Nephron progenitor cell (in vitro differentiated cells): ENCODE measurements around the gene NOC3L.

Source experiments
- DNase-seq: peaks from one replicate; pipeline ENCODE4 v3.0.0; 2021
- H3K27ac Mint-ChIP-seq: 2 replicates; pipeline ENCODE4 v1.8.0; 2021; ENCODE audit warnings: mild to moderate bottlenecking, moderate library complexity, mixed read lengths
- H3K27me3 Mint-ChIP-seq: 2 replicates; pipeline ENCODE4 v1.8.0; 2021; ENCODE audit warnings: mild to moderate bottlenecking, low read depth, mixed read lengths; ENCODE audit not compliant: poor library complexity
- H3K36me3 Mint-ChIP-seq: 2 replicates; pipeline ENCODE4 v1.8.0; 2021; ENCODE audit warnings: low read depth, mixed read lengths
- H3K4me1 Mint-ChIP-seq: 2 replicates; pipeline ENCODE4 v1.8.0; 2021; ENCODE audit warnings: mixed read lengths
- H3K4me3 Mint-ChIP-seq: 2 replicates; pipeline ENCODE4 v1.8.0; 2021; ENCODE audit warnings: mild to moderate bottlenecking, moderate library complexity, mixed read lengths
- H3K9me3 Mint-ChIP-seq: 2 replicates; pipeline ENCODE4 v1.8.0; 2021; ENCODE audit warnings: mild to moderate bottlenecking, moderate library complexity, mixed read lengths
- TF ChIP-seq, protein P1 (sequence below): fragments of 200-600 bp; sonication (generic); IDR thresholded peaks from 2 replicates; pipeline ENCODE4 v1.5.0; 2021; ENCODE audit warnings: antibody characterized with exemption

NOC3L gene, protein sequence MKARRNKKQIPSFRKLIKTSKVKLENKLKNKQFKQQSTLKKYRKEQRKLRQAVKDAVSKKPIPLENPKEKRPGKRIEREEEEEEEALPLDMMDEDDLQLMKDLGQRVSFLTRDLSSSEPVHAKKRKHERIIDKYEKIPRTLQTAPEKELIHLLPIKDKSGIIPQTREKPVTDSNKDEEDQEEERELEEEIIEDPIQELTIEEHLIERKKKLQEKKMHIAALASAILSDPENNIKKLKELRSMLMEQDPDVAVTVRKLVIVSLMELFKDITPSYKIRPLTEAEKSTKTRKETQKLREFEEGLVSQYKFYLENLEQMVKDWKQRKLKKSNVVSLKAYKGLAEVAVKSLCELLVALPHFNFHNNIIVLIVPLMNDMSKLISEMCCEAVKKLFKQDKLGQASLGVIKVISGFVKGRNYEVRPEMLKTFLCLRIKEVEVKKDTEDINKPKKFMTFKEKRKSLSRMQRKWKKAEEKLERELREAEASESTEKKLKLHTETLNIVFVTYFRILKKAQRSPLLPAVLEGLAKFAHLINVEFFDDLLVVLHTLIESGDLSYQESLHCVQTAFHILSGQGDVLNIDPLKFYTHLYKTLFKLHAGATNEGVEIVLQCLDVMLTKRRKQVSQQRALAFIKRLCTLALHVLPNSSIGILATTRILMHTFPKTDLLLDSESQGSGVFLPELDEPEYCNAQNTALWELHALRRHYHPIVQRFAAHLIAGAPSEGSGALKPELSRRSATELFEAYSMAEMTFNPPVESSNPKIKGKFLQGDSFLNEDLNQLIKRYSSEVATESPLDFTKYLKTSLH

DNA sequence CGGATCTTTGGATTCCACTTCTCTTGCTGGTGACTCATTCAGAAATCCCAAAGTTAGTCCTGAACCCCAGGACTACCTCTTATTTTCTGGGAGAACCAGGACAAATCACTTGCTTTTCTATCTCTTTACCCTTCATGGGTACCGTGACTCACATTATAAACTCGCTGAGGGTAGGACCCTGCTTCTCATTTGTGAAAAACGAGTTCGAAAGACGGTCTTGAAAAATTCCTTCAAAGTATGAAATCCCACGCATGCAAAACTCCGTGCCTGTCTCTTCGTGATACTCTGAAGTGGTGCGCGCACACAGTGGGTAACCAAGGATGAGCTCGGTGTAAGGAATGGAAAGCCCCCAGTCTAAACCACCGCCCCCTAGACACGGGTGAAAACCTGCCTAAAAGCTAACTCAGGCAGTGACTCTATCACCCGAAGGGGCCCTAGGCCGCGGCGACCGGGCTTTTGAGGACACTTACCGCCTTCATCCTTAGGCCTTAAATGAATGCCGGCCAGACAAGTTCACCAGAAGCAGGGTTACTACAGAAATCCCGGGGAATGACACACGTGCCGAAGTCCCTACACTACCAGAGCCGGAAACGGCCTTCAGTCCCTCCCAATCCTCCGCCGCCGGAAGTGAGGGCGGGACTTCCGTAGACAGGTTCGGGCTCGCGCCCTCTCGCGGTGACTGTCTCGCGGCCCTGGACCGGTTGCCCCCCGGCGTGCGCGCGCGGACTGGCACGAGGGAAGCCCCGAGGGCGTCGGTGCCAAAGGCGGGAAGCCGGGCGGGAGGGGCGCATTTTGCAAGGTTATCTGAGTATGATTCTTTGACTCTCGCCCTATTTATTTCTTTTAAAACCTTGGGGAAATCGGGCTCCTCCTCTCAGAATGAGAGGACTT, at the start of gene NOC3L:
Gene NOC3L, minus strand, starts transcription at position 580 of the 891 bp plus-strand sequence. Its CDS starts 101 bp downstream, at position 479.
- Mint-ChIP-seq H3K4me3 (peak within 1 kb of the TSS; percentile 98), H3K27me3 (peaks cover 21% of the 10 kb centered on the region)
- TF ChIP-seq, protein P1, sequence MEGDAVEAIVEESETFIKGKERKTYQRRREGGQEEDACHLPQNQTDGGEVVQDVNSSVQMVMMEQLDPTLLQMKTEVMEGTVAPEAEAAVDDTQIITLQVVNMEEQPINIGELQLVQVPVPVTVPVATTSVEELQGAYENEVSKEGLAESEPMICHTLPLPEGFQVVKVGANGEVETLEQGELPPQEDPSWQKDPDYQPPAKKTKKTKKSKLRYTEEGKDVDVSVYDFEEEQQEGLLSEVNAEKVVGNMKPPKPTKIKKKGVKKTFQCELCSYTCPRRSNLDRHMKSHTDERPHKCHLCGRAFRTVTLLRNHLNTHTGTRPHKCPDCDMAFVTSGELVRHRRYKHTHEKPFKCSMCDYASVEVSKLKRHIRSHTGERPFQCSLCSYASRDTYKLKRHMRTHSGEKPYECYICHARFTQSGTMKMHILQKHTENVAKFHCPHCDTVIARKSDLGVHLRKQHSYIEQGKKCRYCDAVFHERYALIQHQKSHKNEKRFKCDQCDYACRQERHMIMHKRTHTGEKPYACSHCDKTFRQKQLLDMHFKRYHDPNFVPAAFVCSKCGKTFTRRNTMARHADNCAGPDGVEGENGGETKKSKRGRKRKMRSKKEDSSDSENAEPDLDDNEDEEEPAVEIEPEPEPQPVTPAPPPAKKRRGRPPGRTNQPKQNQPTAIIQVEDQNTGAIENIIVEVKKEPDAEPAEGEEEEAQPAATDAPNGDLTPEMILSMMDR = peak; percentile 82

DNA sequence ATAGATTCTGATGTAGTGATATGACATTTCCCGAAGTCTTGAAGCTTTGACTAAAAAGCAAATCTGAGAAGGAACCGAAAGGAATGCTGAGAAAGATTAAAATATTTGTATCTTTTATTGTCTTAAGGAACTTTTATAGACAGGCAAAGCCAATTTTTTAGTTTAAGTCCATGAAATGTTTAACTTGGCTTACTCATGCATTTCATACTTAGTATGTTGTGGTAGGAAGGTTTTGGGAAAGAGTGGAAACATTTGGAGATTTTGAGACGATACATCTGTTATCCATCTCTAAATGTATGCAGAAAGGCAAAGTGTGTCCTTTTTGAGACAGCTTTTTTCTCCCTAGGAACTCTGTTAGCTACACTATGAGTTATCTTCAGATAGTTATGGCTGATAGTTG, 49.7 kb upstream of the NOC3L start:
- peaks cover 18% of the 10 kb centered on the region for H3K4me1 Mint-ChIP-seq

More for the DNA sequence above, at the start of gene NOC3L:
- peaks cover 31% of the 10 kb centered on the region for H3K4me1 Mint-ChIP-seq
- H3K27ac Mint-ChIP-seq = peak within 1 kb of the TSS; percentile 94
- peak; percentile 95 for DNase-seq
- peaks cover 5% of the 10 kb centered on the region for H3K9me3 Mint-ChIP-seq
- peaks cover 38% of the 10 kb centered on the region for H3K36me3 Mint-ChIP-seq

DNA sequence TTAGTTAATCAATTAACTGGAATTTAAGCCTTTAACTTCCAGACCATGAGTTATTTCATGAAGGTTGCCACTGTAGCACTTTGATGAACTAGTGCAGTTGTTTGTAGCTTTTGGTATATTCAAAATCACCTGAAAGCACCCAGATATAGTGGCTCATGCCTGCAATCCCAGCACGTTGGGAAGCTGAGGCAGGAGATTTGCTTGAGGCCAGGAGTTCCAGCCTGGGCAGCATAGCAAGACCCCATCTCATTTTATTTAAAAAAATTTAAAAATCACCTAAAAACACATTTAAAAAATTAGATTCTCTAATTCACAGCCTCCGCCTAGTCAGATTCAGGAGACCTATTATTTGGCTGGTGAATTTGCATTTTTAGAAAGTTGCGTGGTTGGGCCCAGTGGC, 48.6 kb upstream of the NOC3L start:
- Mint-ChIP-seq H3K4me1 (peaks cover 23% of the 10 kb centered on the region), H3K9me3 (no peaks in the 10 kb centered on the region), H3K36me3 (no peaks in the 10 kb centered on the region), H3K27ac (no peak overlapping the region), H3K27me3 (peaks cover 11% of the 10 kb centered on the region), H3K4me3 (no peak overlapping the region)
- TF ChIP-seq, protein P1 = no peak
- DNase-seq = no peak

More for the DNA sequence above, 49.7 kb upstream of the NOC3L start:
- Mint-ChIP-seq H3K4me3 (no peak overlapping the region), H3K9me3 (no peaks in the 10 kb centered on the region), H3K27ac (no peak overlapping the region), H3K27me3 (peaks cover under 1% of the 10 kb centered on the region), H3K36me3 (no peaks in the 10 kb centered on the region)
- TF ChIP-seq, protein P1 = no peak
- no peak for DNase-seq

DNA sequence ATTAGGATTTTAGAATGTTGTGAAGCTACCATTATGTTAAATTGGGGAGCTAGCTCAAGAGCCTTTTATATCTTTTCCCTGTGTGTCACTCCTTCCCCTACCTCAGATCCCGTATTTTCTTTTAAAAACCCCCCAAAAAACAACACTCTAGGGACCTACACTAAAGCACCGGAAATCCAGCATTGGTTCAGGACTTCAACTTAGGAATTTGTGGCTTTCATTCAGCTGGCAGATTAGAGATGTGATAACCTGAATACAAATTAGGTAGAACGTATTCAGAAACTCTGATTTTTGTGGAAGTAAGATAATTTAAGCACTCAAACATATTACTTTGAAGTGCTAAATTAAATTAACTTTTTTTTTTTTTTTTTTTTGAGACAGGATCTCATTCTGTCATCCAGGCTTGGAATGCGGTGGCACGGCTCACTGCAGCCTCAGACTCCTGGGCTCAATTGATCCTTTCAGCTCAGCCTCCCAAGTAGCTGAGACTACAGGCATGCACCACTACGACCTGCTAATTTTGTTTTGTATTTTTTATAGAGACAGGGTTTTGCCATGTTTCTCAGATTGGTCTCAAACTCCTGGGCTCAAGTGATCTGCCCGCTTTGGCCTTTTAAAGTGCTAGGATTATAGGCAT, 46.4 kb upstream of the NOC3L start:
- peaks cover 32% of the 10 kb centered on the region for H3K27me3 Mint-ChIP-seq
- no peaks in the 10 kb centered on the region for H3K36me3 Mint-ChIP-seq
- TF ChIP-seq, protein P1 = no peak
- H3K27ac Mint-ChIP-seq = no peak overlapping the region
- peak; percentile 24 for DNase-seq
- H3K4me3 Mint-ChIP-seq = peak overlapping the region; percentile 10
- peaks cover 31% of the 10 kb centered on the region for H3K4me1 Mint-ChIP-seq
- H3K9me3 Mint-ChIP-seq = no peaks in the 10 kb centered on the region

DNA sequence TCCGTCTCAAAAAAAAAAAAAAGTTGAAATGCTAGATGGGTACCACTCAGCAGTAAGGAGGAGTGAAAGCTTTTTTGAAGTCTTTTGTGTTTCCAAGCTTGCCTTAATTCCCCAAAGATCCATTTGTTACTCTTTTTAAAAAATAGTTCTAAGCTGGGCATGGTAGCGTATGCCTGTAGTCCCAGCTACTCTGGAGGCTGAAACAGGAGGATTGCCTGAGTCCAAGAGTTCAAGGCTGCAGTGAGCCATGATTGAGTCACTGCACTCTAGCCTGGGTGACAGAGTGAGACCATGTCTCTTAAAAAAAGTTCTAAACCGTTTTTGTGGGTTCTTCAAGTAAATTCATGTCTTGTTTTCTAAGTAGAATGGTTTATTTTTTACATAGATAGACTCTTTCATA, 44.9 kb upstream of the NOC3L start:
- DNase-seq = no peak
- Mint-ChIP-seq H3K4me1 (peaks cover 37% of the 10 kb centered on the region), H3K4me3 (no peak overlapping the region), H3K27me3 (peaks cover 39% of the 10 kb centered on the region), H3K9me3 (no peaks in the 10 kb centered on the region), H3K27ac (no peak overlapping the region), H3K36me3 (no peaks in the 10 kb centered on the region)
- TF ChIP-seq, protein P1 = no peak
